Prostate gland (tissue), 2 donors: ENCODE results near the gene DNAH3.

Experiments used
- CTCF ChIP-seq, 4 experiments: fragments of 200-600 bp in 2 of 4; fragments of 450-650 bp in 2 of 4; sonication (generic) in 2 of 4; IDR thresholded peaks; 1 replicate in 3 of 4; 2 replicates in 1 of 4; pipeline ENCODE4 v1.5.1; 2016 to 2019; ENCODE audit warnings: antibody characterized with exemption in 4 of 4, mild to moderate bottlenecking in 2 of 4, moderate library complexity in 2 of 4
- POLR2AphosphoS5 ChIP-seq: sonication (generic); formaldehyde crosslinking; IDR thresholded peaks from one replicate; pipeline ENCODE4 v1.6.1; 2017; ENCODE audit warnings: antibody characterized with exemption

GRCh38 chr16:21190599-21190998 is 40.0 kb upstream of the DNAH3 start:
- no peak for TF ChIP-seq POLR2AphosphoS5
- TF ChIP-seq CTCF (IDR thresholded peaks at IDR 0.05), result no peak
